MM.1S (cell line): ENCODE measurements around the gene GATA2.

Experiments
- EZH2 ChIP-seq: fragments of 300-600 bp; sonication (generic); optimal IDR thresholded peaks from 2 replicates; pipeline ENCODE3; 2017; ENCODE audit warnings: low read depth, mild to moderate bottlenecking, antibody characterized with exemption, low read length, mixed read lengths
- EZH2phosphoT487 ChIP-seq: fragments of 300-600 bp; sonication (generic); IDR thresholded peaks from 2 replicates; pipeline ENCODE4 v1.6.1; 2018; ENCODE audit warnings: antibody characterized with exemption, low read length

DNA sequence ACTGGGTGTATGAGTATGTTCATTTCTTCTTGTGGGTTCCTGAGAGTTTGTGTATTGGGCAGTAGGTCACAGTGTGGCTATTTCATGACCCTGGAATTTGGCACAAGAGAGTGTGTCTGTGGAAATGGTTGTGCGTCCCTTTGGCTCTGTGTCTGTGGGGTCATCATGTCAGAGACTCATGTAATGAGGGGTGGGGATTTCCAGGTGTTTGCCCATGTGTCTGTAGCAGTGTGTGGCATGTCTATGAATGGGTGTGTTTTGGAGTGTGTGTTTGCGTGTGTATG is 1.3 kb upstream of the GATA2 start:
- TF ChIP-seq EZH2phosphoT487: no peak
- no peak for TF ChIP-seq EZH2
